Measurements from ENCODE around the gene FZD7. TPM values are rescaled to one million over a fixed set of nuclear protein-coding genes. Genes with fewer than 3 reads are reported as not detected.

The FZD7 gene
- polyA plus RNA-seq, 1 donor (not counting 4 experiments of a cell fraction or from before 2014, with no cell fraction given), result 1.3 TPM

DNA sequence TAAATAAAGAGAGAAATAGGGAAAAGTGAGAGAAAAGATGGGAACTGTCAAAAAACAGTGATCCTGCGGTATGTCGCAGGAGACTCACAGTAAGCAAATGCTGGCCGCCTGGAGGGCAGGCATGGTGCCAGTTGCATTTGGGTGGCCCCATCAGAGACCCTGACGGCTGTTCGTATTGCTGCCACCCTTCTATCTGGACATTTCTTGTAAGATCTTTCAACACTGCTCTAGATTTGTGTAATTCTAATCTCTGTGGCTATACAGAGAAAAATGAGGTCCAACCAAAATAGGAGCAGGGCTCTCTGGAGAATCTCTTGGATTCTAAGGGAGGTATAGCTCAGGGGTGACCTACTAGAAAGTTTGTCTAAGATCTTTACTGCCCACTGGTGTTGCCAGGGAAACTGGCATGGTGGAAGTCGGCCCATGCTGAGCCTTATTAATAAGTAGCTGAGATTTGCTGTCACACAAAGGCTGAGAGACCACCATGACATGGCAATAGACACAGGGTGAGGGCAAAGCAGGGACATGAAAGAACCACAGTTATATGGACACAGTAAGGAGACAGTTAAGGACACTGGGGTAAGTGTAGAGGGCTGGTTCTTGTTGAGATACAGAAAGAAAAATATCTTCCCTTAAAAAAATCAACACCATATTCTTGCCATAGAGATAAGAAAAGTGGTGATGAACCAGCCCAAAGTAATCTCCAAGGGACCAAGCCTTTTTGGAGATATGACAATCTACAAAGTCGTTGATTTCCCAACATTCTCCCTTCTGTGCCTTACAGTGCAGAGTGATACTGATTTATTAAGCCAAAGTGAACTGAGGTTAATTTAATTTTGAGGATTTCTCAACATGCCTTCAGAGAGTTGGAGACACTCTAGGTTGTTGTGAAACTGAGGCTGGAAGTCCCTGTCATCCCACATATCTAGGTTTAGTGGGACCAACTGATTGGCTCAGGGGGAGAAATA, 26.4 kb upstream of the FZD7 start:
- H3K36me3 ChIP-seq (ENCODE audit: control insufficient read depth in 2 of 2, extremely low read depth in 1 of 2, insufficient read depth in 2 of 2, low read length in 2 of 2), result no peaks in the 10 kb centered on the region
- no peak overlapping the region for H2AFZ ChIP-seq (ENCODE audit: control insufficient read depth, low read length)
- no peaks in the 10 kb centered on the region for H3K4me1 ChIP-seq (ENCODE audit: control insufficient read depth, extremely low read depth, insufficient read depth, low read length)
- H4K20me1 ChIP-seq (ENCODE audit: control insufficient read depth, extremely low read depth, insufficient read depth, low read length), result no peaks in the 10 kb centered on the region
- no peaks in the 10 kb centered on the region for H3K79me2 ChIP-seq (ENCODE audit: control insufficient read depth, insufficient read depth, low read length)
- TF ChIP-seq, protein P1, sequence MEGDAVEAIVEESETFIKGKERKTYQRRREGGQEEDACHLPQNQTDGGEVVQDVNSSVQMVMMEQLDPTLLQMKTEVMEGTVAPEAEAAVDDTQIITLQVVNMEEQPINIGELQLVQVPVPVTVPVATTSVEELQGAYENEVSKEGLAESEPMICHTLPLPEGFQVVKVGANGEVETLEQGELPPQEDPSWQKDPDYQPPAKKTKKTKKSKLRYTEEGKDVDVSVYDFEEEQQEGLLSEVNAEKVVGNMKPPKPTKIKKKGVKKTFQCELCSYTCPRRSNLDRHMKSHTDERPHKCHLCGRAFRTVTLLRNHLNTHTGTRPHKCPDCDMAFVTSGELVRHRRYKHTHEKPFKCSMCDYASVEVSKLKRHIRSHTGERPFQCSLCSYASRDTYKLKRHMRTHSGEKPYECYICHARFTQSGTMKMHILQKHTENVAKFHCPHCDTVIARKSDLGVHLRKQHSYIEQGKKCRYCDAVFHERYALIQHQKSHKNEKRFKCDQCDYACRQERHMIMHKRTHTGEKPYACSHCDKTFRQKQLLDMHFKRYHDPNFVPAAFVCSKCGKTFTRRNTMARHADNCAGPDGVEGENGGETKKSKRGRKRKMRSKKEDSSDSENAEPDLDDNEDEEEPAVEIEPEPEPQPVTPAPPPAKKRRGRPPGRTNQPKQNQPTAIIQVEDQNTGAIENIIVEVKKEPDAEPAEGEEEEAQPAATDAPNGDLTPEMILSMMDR (optimal IDR thresholded peaks at IDR 0.05 in 1 of 3, IDR thresholded peaks at IDR 0.05 in 1 of 3, conservative IDR thresholded peaks at IDR 0.05 in 1 of 3; ENCODE audit: extremely low read depth in 1 of 3, insufficient read depth in 2 of 3, low read length in 3 of 3), result no peak
- TF ChIP-seq EZH2 (IDR thresholded peaks at IDR 0.05; ENCODE audit: low read length), result no peak
- H3K9me3 ChIP-seq (ENCODE audit: control insufficient read depth, low read depth, low read length), result no peaks in the 10 kb centered on the region
- FAIRE-seq (no peak), DNase-seq (ENCODE audit: low read depth, low spot score) (no peak)
- H3K4me3 ChIP-seq (ENCODE audit: control insufficient read depth in 2 of 3, extremely low read depth in 1 of 3, insufficient read depth in 2 of 3, low read depth in 1 of 3, low read length in 3 of 3), result no peak overlapping the region
- dilution Hi-C loops (cut with MboI; ENCODE audit: extremely low pct_ligation_motif_present, low sequenced_read_pairs), result no loop called here
- H3K27ac ChIP-seq (ENCODE audit: control insufficient read depth, insufficient read depth, low read length), result no peak overlapping the region
- H3K4me2 ChIP-seq (ENCODE audit: control insufficient read depth, extremely low read depth, insufficient read depth, low read depth, low read length), result no peak overlapping the region
- H3K27me3 ChIP-seq (ENCODE audit: control insufficient read depth, extremely low read depth, insufficient read depth, low read length), result no peaks in the 10 kb centered on the region
- H3K9ac ChIP-seq (ENCODE audit: control insufficient read depth, extremely low read depth, insufficient read depth, low read length), result no peak overlapping the region
- no peaks in the 10 kb centered on the region for H3K9me1 ChIP-seq (ENCODE audit: control insufficient read depth, extremely low read depth, insufficient read depth, low read length)

DNA sequence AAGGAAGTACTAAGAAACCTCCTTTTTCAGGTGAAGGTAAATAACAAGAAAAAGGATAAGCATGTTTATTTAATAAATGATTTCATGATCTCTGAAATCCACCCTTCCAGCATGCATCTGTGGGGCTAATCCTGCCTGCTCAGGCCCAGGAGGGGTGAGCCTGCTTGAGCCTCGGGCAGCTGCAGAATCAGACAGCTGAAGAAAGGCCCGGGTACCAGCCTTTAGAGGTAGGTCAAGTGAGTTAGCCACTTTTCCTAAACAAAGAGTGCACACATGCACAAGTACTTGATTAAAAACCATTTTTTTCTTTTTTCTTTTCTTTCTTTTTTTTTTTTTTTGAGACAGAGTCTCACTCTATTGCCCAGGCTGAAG, 25.7 kb upstream of the FZD7 start:
- no peak overlapping the region for H3K9ac ChIP-seq (ENCODE audit: control insufficient read depth, extremely low read depth, insufficient read depth, low read length)
- H3K4me2 ChIP-seq (ENCODE audit: control insufficient read depth, extremely low read depth, insufficient read depth, low read depth, low read length), result no peak overlapping the region
- DNase-seq (ENCODE audit: low read depth, low spot score) (no peak), FAIRE-seq (no peak)
- no peaks in the 10 kb centered on the region for H4K20me1 ChIP-seq (ENCODE audit: control insufficient read depth, extremely low read depth, insufficient read depth, low read length)
- no peaks in the 10 kb centered on the region for H3K79me2 ChIP-seq (ENCODE audit: control insufficient read depth, insufficient read depth, low read length)
- no peak overlapping the region for H3K27ac ChIP-seq (ENCODE audit: control insufficient read depth, insufficient read depth, low read length)
- no peaks in the 10 kb centered on the region for H3K9me1 ChIP-seq (ENCODE audit: control insufficient read depth, extremely low read depth, insufficient read depth, low read length)
- TF ChIP-seq EZH2 (IDR thresholded peaks at IDR 0.05; ENCODE audit: low read length), result no peak
- TF ChIP-seq, protein P1 (optimal IDR thresholded peaks at IDR 0.05 in 1 of 3, IDR thresholded peaks at IDR 0.05 in 1 of 3, conservative IDR thresholded peaks at IDR 0.05 in 1 of 3; ENCODE audit: extremely low read depth in 1 of 3, insufficient read depth in 2 of 3, low read length in 3 of 3), result no peak
- dilution Hi-C loops (cut with MboI; ENCODE audit: extremely low pct_ligation_motif_present, low sequenced_read_pairs), result no loop called here
- no peaks in the 10 kb centered on the region for H3K9me3 ChIP-seq (ENCODE audit: control insufficient read depth, low read depth, low read length)
- H3K27me3 ChIP-seq (ENCODE audit: control insufficient read depth, extremely low read depth, insufficient read depth, low read length), result no peaks in the 10 kb centered on the region
- no peak overlapping the region for H3K4me3 ChIP-seq (ENCODE audit: control insufficient read depth in 2 of 3, extremely low read depth in 1 of 3, insufficient read depth in 2 of 3, low read depth in 1 of 3, low read length in 3 of 3)
- H3K4me1 ChIP-seq (ENCODE audit: control insufficient read depth, extremely low read depth, insufficient read depth, low read length), result no peaks in the 10 kb centered on the region
- H3K36me3 ChIP-seq (ENCODE audit: control insufficient read depth in 2 of 2, extremely low read depth in 1 of 2, insufficient read depth in 2 of 2, low read length in 2 of 2), result no peaks in the 10 kb centered on the region
- H2AFZ ChIP-seq (ENCODE audit: control insufficient read depth, low read length), result no peak overlapping the region

All from keratinocyte (primary cell).